Hepatic stellate cell (primary cell): Measurements from ENCODE around the gene FOXJ3.
A peak's percentile ranks its signal among the peaks of the same experiment; 100 is the strongest.

Source experiments
- DNase-seq: peaks from one replicate; pipeline ENCODE4 v3.0.0; 2011; ENCODE audit warnings: low spot score

FOXJ3 gene

DNA sequence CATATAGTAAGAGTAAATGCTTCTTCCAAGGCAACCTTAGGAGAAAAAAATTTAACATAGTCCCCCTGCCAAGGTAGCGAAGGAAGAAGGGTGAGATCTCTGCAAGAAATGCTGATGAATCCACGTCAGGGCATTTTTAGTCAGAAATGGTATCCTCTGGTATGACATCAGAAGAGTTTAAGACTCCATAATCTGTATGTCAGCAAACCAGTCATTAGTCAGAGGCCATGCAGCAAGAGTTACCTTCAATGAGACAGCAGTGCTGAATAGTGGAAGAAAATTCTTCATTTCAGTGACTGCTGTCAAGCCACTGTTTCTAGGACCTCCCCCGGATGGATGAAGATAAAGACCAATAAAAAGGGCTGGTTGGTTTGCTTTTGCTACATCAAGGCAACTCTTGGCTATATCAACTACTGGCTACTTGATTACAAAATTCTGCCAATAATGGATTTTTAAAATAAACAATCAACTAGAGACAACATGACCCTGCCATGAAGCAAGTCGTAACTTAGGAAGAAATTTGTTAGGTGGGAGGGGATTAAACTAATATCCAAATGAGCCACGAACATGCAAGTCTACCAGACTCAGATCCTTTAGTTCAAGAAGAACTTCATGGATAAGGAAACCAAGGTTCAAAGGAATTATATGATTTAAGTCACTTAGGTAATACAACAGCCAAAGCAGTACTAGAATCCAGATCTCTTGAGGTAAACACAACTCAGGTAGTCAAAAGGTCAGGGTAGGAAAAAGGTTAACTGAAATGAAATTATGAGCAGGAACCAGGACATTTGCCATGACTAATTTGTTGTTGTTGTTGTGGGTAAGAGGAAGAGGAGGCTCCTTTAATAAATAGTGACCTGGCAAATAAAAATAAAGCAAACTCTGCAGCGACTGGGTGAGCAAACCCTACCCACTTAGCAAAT, 144.8 kb downstream of the FOXJ3 start:
- no peak for DNase-seq

DNA sequence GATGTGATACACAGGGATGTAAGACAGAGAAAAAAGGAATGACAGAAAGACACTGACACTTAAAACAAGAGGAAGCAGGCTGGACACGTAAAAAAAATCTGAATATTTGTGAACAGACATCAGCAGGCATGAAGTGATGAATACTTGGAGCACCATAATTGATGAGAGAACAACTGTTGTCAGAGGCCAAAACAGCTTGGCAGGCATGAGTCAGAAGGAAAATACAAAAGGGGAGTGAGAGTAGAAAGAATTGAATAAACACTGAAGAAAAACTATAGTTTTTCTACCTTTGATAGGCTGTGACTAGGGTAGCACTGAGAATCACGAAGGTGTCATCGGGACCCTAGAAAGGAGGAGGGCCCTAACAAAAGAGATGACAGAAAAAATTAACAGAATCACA, 148.9 kb downstream of the FOXJ3 start:
- DNase-seq: peak; percentile 51

- DNase-seq: no peak
These were observed 150.4 kb downstream of the FOXJ3 start for GRCh38 chr1:42184616-42185015.

DNA sequence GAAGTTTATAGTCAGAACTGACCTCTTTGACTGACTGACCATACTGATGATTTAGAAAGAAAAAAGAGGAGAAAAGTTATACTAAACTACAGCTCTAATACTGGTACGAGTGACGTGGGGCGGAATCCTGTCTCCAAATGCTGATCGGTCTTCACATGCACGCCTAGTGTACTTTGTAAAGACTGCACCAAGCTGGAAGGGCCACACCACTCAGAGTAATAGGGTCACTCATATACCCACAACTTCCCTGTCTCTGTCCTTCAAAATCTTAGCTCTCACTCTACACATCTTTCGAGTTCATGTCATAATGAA, 151.1 kb downstream of the FOXJ3 start:
- no peak for DNase-seq

- no peak for DNase-seq
These were observed 151.7 kb downstream of the FOXJ3 start for GRCh38 chr1:42183210-42183956.

GRCh38 chr1:42181687-42182086, 153.3 kb downstream of the FOXJ3 start:
- DNase-seq: no peak

- DNase-seq: no peak
These were observed 155.1 kb downstream of the FOXJ3 start for GRCh38 chr1:42179900-42180329.

GRCh38 chr1:42179275-42179674, 155.8 kb downstream of the FOXJ3 start:
- no peak for DNase-seq

- DNase-seq: no peak
These were observed 156.8 kb downstream of the FOXJ3 start for GRCh38 chr1:42178249-42178648.

DNA sequence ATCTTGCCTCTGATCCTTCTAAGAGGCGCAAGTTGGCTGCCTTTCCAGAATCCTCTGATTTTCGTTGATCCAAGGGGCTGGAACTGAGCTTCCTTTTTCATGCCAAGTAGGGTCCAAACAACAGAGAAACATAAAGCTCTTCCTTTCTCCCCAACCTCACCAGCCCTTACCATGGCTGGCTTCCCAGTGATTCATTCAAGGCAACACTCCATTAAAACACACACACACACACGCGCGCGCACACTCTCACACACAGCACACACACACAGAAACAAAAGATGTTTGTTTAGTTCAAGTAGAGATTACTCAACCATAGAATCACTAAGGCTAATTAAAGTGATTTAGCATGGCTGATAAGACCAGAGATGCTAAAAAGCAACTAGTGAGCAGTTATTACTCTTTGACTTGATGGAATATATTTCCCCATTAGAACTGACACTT, 157.5 kb downstream of the FOXJ3 start:
- no peak for DNase-seq

DNA sequence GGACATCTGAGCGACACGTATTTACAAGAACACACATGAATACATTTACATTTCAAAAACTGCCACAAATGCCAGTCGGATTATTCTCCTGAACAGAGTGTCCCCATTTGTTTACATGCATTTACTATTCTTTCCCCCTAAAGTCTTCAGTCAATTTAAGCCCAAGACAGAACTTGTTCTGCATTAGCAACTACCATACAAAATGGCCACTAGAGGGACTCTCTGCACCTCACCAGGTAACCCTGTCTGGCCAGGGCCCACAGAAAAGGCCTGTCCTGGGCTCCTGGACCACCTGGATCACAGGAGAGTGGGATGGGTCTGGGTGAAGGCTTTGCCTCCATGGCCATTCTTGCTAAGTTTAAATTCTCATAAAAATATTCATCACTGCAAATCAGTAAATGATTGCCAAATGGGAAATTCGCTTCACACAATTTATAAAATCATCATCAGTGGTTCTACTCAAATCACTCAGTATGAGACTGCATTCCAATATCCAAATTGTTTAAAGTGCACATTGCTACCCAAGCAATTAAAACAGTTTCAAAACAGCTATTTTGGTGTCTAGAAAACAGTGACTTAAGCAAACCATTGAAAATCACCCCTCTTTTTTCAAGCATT, 158.0 kb downstream of the FOXJ3 start:
- DNase-seq: no peak

DNA sequence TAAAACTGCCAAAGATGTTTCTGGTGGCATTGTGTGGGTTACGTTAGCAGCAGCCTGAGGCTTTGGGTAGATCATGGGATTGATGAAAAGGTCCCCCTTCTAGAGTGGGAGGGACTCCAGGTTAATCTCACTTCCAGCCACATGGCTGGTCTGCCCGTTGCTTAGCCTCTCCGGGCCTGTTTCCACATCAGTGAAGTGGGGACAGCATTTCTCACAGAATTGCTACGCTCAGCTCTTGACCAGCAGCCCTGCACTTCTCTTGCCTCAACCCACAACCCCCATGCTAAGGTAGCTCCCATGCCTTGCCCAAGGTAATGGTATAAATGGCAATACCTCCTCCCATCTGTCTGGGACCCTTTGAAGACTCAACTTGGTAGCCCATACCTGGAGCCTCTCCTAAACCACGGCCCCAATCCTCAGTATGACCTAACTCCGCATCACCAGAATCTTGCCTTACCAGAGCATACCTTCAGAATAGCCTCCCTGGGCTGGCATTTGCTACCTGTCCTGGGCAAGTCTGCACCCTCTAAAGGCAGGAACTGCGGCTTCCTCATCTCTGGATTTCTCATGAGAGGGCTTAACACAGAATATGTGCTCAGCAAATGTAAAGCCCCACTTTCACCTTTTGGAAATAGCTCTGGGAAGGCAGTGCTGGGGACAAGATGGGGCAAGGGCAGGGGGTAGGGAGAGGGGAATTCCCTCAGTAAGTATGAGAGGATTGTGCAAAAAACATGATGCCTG, 159.6 kb downstream of the FOXJ3 start:
- no peak for DNase-seq

- DNase-seq: no peak
These were observed 160.9 kb downstream of the FOXJ3 start for GRCh38 chr1:42173961-42174735.

- peak; percentile 63 for DNase-seq
These were observed 161.7 kb downstream of the FOXJ3 start for GRCh38 chr1:42173155-42173933.

DNA sequence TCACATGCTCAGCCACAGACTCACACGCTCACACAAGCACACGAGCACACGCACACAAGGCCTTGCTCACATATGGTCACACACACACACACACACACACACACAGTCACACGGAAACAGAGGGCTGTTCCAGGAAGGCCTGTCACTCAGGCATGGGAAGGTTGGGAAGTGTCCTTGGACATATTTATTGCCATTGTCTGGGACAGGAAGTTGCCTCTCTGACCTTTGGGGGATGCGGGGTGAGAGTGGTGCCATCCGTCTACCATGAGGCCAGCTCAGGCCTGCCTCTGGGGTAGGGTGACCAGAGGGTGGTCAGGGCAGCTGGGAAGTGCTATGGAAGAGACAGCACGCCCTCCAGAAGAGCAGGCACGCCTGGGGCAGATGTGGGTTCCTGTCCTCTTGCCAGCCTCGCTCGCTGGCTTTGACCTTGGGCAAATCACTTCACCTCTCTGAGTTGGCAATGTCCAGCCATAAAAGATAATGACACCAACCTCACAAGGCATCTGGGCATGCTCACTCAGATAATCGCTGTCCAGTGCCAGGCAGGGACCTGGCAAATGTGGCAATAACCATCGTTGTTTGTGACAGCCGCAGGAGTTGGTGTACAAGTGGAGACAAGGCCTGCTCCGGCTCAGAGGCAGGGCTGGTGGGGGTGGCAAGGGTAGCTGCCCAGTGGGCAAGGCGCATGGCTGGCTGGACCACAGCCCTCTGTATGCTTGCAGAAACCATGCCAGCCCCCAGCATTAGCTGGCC, 162.5 kb downstream of the FOXJ3 start:
- DNase-seq: no peak

DNA sequence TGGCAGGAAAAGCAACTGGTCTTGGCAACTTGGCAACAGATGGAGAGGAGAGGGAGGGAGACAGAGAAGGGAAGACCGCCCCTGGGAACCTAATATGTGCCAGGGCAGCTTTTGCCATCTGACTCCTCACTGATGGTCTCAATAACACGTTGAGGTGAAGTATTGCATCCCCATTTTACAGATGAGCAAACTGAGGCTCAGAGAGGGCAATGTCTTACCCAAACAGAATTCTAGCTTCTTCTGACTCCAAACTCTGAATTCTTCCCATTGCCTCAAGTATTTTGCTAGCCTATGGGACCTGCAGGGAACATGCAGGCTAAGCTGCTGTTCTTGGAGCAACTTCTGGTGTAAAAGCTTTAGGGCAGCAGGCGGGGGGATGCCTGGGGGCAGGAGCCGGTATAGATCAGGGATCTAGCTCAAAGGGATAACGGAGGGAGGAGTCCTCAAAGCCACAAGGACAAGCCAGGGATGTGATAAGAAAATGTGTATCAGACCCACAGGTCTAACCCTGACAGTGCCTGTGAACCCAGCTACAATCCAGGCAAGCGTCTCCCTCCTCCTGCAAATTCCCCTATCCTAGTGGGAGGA, 163.3 kb downstream of the FOXJ3 start:
- DNase-seq: no peak

DNA sequence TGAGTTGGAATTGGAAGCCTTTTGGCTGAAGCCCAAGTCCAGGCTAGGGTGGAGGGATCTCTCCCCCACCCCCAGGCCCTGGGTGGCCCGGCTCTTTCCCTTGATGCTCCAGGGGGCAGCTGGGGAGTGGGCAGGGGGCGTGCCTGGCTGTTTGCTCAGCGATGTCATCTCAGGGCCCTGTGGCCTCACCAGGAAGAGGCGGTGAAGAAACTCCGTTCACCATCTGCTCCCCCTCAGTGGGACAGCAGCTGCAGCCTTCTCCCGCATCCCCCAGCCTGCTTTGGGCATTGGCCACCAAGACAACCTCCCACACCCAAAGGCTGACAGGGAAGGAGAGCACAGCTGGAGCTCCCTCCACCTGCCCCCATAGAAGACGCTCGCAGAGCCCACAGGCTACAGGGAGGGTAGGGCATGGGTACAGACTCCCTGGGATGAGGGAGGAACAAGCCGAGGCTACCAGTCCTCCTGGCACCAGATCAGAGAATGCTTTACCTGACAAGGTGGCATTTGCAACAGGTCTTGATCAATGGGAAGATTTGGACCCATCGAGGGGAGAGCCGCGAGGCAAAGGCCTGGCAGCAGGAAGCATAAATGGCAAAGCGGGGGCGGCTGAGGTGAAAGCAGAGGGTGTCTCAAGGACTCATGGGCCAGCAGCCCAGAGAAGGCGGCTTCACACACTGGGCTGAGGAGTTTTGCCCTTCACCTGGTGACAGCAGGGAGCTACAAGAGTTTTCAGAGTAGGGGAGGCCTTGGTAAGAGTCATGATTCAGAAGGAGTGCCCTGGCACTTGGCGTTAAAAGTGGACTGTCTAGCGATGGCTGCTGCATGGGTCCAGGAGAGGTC, 164.0 kb downstream of the FOXJ3 start:
- no peak for DNase-seq

- DNase-seq: no peak
These were observed 166.3 kb downstream of the FOXJ3 start for GRCh38 chr1:42168763-42169162.

GRCh38 chr1:42168391-42168670, 166.7 kb downstream of the FOXJ3 start:
- DNase-seq: no peak
